ENCODE measurements around the gene TMEM101.

GRCh38 chr17:43986225-43986981 lies 28.4 kb downstream of the TMEM101 start:
- TF ChIP-seq CTCF (IDR thresholded peaks at IDR 0.05), result no peak
- TF ChIP-seq POLR2A (IDR thresholded peaks at IDR 0.05), result no peak
